Retinal pigment epithelial cell (primary cell): ENCODE results near the gene PHF21A.

Experiments used
- DNase-seq: peaks from one replicate; pipeline ENCODE4 v3.0.0-alpha.2; 2010; ENCODE audit warnings: low read depth
- H3K4me3 ChIP-seq: 2 replicates; pipeline ENCODE4 v1.5.1; 2011; ENCODE audit warnings: mild to moderate bottlenecking, low read length, control low read depth, moderate library complexity
- TF ChIP-seq, protein P1 (sequence below): conservative IDR thresholded peaks from 2 replicates; pipeline ENCODE4 v1.5.1; 2011; ENCODE audit warnings: low read depth, low read length, control low read depth, inconsistent platforms

The PHF21A gene

GRCh38 chr11:45885921-45886721 lies 235.1 kb downstream of the PHF21A start:
- peak overlapping the region; percentile 37 for H3K4me3 ChIP-seq
- DNase-seq, result no peak
- TF ChIP-seq, protein P1, sequence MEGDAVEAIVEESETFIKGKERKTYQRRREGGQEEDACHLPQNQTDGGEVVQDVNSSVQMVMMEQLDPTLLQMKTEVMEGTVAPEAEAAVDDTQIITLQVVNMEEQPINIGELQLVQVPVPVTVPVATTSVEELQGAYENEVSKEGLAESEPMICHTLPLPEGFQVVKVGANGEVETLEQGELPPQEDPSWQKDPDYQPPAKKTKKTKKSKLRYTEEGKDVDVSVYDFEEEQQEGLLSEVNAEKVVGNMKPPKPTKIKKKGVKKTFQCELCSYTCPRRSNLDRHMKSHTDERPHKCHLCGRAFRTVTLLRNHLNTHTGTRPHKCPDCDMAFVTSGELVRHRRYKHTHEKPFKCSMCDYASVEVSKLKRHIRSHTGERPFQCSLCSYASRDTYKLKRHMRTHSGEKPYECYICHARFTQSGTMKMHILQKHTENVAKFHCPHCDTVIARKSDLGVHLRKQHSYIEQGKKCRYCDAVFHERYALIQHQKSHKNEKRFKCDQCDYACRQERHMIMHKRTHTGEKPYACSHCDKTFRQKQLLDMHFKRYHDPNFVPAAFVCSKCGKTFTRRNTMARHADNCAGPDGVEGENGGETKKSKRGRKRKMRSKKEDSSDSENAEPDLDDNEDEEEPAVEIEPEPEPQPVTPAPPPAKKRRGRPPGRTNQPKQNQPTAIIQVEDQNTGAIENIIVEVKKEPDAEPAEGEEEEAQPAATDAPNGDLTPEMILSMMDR, result no peak

GRCh38 chr11:45885274-45885920 lies 235.9 kb downstream of the PHF21A start, which contains the start of gene MAPK8IP1:
Gene MAPK8IP1, plus strand, starts transcription at chr11:45885651. Its CDS starts 170 bp downstream, at chr11:45885821.
- no peak for DNase-seq
- H3K4me3 ChIP-seq, result peak within 1 kb of the TSS; percentile 37

DNA sequence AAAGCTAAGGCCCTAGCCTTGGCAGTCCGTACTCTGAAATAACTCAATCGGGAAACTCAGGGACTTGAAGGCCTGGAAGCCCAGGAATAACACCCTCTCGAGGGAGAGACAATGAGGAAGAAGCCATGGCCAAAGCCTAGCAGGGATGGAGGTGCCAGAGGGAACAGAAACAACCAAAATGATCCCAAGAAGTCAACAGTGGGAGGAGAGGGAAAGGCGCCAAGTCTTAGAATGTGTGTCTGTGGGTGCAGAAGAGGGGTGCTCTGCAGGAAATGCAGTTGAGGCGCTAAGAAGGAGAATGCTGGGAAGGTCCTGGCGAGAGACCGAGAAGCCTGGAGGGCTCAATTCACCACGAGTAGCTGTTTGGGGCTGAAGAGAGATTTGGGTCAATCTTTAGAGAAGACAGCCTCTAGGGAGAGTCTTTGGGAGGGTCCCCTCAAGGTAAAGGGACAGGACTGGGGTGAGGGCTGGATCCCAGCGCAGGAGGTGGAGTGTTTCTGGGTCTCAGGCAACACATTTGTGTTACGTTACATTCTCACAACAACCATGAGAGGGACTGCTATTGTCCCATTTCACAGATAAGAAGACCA lies 236.6 kb downstream of the PHF21A start:
- TF ChIP-seq, protein P1, result no peak
- no peak for DNase-seq
- H3K4me3 ChIP-seq, result no peak overlapping the region

More at GRCh38 chr11:45885274-45885920, 235.9 kb downstream of the PHF21A start, which contains the start of gene MAPK8IP1:
- TF ChIP-seq, protein P1, result no peak
